SK-N-SH treated with all-trans-retinoic acid at 6 μM for 48 hours (cell line): ENCODE results near the gene TXLNB.
"Not testable (repeated sequence)": the region's sequence is repeated elsewhere in the genome, so short reads cannot be mapped to it uniquely, and the experiment has no call there.

Source experiments
- ATAC-seq: fragments of 200-7000 bp; cut with Tn5 transposase; 3 replicates; pipeline ENCODE4 v1.9.1; 2020; ENCODE audit warnings: mild to moderate bottlenecking, moderate library complexity
- ARNTL ChIP-seq: fragments of 450-650 bp; formaldehyde crosslinking; IDR thresholded peaks from 2 replicates; pipeline ENCODE4 v1.5.0; 2020; ENCODE audit warnings: low read depth, mild to moderate bottlenecking, moderate library complexity, borderline replicate concordance
- CSDC2 ChIP-seq: fragments of 250-450 bp; sonication (Bioruptor Pico); IDR thresholded peaks from 2 replicates; pipeline ENCODE4 v1.5.0; 2020; ENCODE audit warnings: mild to moderate bottlenecking, moderate library complexity
- ESRRG ChIP-seq: fragments of 250-450 bp; sonication (Bioruptor Pico); IDR thresholded peaks from 2 replicates; pipeline ENCODE4 v1.6.1; 2021; ENCODE audit warnings: mild to moderate bottlenecking
- GLIS3 ChIP-seq: fragments of 250-450 bp; sonication (Bioruptor Pico); IDR thresholded peaks from 2 replicates; pipeline ENCODE4 v1.5.0; 2020; ENCODE audit warnings: mild to moderate bottlenecking, moderate library complexity
- ISL1 ChIP-seq: fragments of 250-450 bp; sonication (Bioruptor Pico); IDR thresholded peaks from 2 replicates; pipeline ENCODE4 v2.1.2; 2022; ENCODE audit warnings: mild to moderate bottlenecking, moderate library complexity
- OSR1 ChIP-seq: fragments of 250-450 bp; sonication (Bioruptor Pico); IDR thresholded peaks from 2 replicates; pipeline ENCODE4 v1.8.0; 2022; ENCODE audit warnings: moderate library complexity, mild to moderate bottlenecking, inconsistent platforms
- POU6F1 ChIP-seq: fragments of 250-450 bp; sonication (Bioruptor Pico); IDR thresholded peaks from 2 replicates; pipeline ENCODE4 v1.8.0; 2021; ENCODE audit warnings: low read depth, mild to moderate bottlenecking, moderate library complexity, borderline replicate concordance
- RARB ChIP-seq: fragments of 250-450 bp; sonication (Bioruptor Pico); IDR thresholded peaks from 2 replicates; pipeline ENCODE4 v1.8.0; 2021; ENCODE audit warnings: mild to moderate bottlenecking, moderate library complexity
- SNAI2 ChIP-seq: fragments of 250-450 bp; sonication (Bioruptor Pico); IDR thresholded peaks from 2 replicates; pipeline ENCODE4 v1.5.0; 2020; ENCODE audit warnings: mild to moderate bottlenecking, moderate library complexity
- TCF4 ChIP-seq: fragments of 250-450 bp; sonication (Bioruptor Pico); IDR thresholded peaks from 2 replicates; pipeline ENCODE4 v1.8.0; 2021; ENCODE audit warnings: mild to moderate bottlenecking, moderate library complexity, borderline replicate concordance
- TOX ChIP-seq: fragments of 250-450 bp; sonication (Bioruptor Pico); IDR thresholded peaks from 2 replicates; pipeline ENCODE4 v1.8.0; 2021; ENCODE audit warnings: mild to moderate bottlenecking, moderate library complexity, borderline replicate concordance
- TSHZ2 ChIP-seq: fragments of 250-450 bp; sonication (Bioruptor Pico); IDR thresholded peaks from 2 replicates; pipeline ENCODE4 v1.5.0; 2020; ENCODE audit warnings: mild to moderate bottlenecking, moderate library complexity
- ZC3H10 ChIP-seq: fragments of 250-450 bp; sonication (Bioruptor Pico); IDR thresholded peaks from 2 replicates; pipeline ENCODE4 v1.5.1; 2021; ENCODE audit warnings: mild to moderate bottlenecking, moderate library complexity
- ZFP3 ChIP-seq: fragments of 250-450 bp; sonication (Bioruptor Pico); IDR thresholded peaks from 2 replicates; pipeline ENCODE4 v1.5.0; 2020; ENCODE audit warnings: mild to moderate bottlenecking, moderate library complexity
- ZFP30 ChIP-seq: fragments of 450-650 bp; formaldehyde crosslinking; IDR thresholded peaks from 2 replicates; pipeline ENCODE4 v1.5.0; 2022; ENCODE audit warnings: mild to moderate bottlenecking, moderate library complexity
- ZNF565 ChIP-seq: fragments of 450-650 bp; formaldehyde crosslinking; conservative IDR thresholded peaks from 2 replicates; pipeline ENCODE4 v1.5.0; 2020; ENCODE audit warnings: low read depth, mild to moderate bottlenecking, moderate library complexity

The TXLNB gene

GRCh38 chr6:139236105-139236504 is 55.7 kb downstream of the TXLNB start:
- TF ChIP-seq ZNF565 (no peak), CSDC2 (no peak)
- ATAC-seq = no peak

- ATAC-seq = no peak
- no peak for TF ChIP-seq ZNF565
- TF ChIP-seq, all 23 proteins: peak for 0
Observed at GRCh38 chr6:139235661-139236060, 56.1 kb downstream of the TXLNB start.

- ATAC-seq = not testable (repeated sequence)
Observed at GRCh38 chr6:139234193-139234592, 57.6 kb downstream of the TXLNB start.

GRCh38 chr6:139231206-139231605 is 60.6 kb downstream of the TXLNB start:
- ATAC-seq = no peak

GRCh38 chr6:139230391-139230840 is 61.4 kb downstream of the TXLNB start:
- TF ChIP-seq SNAI2 (no peak), CSDC2 (no peak), ARNTL (CRISPR knock-in tag) (no peak), TOX (CRISPR knock-in tag) (no peak), ZFP30 (CRISPR knock-in tag) (no peak), TSHZ2 (CRISPR knock-in tag) (no peak), OSR1 (no peak)
- TF ChIP-seq, all 23 proteins: peak for 0
- peak; percentile 40; the same call in 2 of the 3 replicates for ATAC-seq

More at GRCh38 chr6:139231206-139231605, 60.6 kb downstream of the TXLNB start:
- TF ChIP-seq ZC3H10 (no peak), OSR1 (no peak), POU6F1 (no peak), ARNTL (CRISPR knock-in tag) (no peak), GLIS3 (CRISPR knock-in tag) (no peak), ZFP30 (CRISPR knock-in tag) (no peak), ISL1 (CRISPR knock-in tag) (no peak), ESRRG (CRISPR knock-in tag) (no peak), CSDC2 (no peak), ZFP3 (CRISPR knock-in tag) (no peak), RARB (CRISPR knock-in tag) (no peak), TSHZ2 (CRISPR knock-in tag) (no peak), TCF4 (no peak)

GRCh38 chr6:139228387-139228786 is 63.4 kb downstream of the TXLNB start:
- ATAC-seq = not testable (repeated sequence)

GRCh38 chr6:139219746-139220145 is 72.1 kb downstream of the TXLNB start:
- no peak for ATAC-seq
- TF ChIP-seq RARB (CRISPR knock-in tag) = no peak
- TF ChIP-seq ZNF565 = no peak
- no peak for TF ChIP-seq TSHZ2 (CRISPR knock-in tag)
- no peak for TF ChIP-seq ZFP30 (CRISPR knock-in tag)
